ENCODE measurements around the gene EPB41L2. TPM values are rescaled to one million over a fixed set of nuclear protein-coding genes. Genes with fewer than 3 reads are reported as not detected.

EPB41L2 gene
- total RNA-seq, 6 experiments from 2014 or later, result 15.3 to 38.5 (median 24.6) TPM

DNA sequence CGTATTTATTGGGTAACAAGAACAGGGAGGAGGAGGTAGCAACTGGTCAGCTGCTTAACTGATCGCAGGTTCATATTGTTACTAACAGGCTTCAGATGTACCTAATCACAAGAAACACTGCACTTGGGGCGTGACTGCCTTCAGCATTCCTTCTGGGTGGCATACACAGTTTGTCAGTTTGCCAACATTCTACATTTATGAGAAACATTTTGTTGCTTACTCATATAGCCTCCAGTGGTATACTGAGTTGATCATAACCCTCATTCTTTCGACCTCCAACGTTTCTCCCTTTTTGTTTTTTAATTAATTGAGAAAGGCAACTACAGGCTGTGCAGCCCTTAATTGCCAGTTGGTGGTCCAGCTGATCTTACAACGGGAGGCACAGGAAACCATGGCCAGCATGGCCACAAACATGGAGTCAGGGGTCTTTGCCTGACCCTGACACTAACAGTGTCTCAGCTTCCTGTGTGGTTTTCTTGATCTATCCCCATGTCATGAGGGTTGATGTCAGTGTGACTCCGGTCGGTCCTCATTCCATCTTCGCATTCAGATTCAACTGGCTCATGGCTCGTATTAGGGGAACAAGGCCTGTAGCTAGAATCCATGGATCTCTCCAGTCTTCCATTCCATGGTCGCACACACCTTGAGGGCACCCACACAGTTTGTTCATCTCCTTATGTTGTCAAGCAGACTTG lies 9.4 kb downstream of the EPB41L2 start:
- no peaks in the 10 kb centered on the region for H3K36me3 ChIP-seq
- H3K9me3 ChIP-seq, result peaks cover 0 to 10% (median 4%) of the 10 kb centered on the region in 4 donors
- no peak for DNase-seq
- ATAC-seq, result no peak
- H3K27ac ChIP-seq, result no peak overlapping the region
- H3K4me3 ChIP-seq, result no peak overlapping the region
- intact Hi-C loops (cut with DNase I), result no loop called here
- WGBS (ENCODE audit: insufficient coverage, low coverage, low lambda C conversion rate, missing lambda C conversion rate), result 93% methylated on average over 7 of the region's 11 CpGs
- no peaks in the 10 kb centered on the region for H3K27me3 ChIP-seq
- TF ChIP-seq, protein P1, sequence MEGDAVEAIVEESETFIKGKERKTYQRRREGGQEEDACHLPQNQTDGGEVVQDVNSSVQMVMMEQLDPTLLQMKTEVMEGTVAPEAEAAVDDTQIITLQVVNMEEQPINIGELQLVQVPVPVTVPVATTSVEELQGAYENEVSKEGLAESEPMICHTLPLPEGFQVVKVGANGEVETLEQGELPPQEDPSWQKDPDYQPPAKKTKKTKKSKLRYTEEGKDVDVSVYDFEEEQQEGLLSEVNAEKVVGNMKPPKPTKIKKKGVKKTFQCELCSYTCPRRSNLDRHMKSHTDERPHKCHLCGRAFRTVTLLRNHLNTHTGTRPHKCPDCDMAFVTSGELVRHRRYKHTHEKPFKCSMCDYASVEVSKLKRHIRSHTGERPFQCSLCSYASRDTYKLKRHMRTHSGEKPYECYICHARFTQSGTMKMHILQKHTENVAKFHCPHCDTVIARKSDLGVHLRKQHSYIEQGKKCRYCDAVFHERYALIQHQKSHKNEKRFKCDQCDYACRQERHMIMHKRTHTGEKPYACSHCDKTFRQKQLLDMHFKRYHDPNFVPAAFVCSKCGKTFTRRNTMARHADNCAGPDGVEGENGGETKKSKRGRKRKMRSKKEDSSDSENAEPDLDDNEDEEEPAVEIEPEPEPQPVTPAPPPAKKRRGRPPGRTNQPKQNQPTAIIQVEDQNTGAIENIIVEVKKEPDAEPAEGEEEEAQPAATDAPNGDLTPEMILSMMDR (IDR thresholded peaks at IDR 0.05), result no peak
- no peak for TF ChIP-seq POLR2A (IDR thresholded peaks at IDR 0.05)
- H3K4me1 ChIP-seq, result no peaks in the 10 kb centered on the region

DNA sequence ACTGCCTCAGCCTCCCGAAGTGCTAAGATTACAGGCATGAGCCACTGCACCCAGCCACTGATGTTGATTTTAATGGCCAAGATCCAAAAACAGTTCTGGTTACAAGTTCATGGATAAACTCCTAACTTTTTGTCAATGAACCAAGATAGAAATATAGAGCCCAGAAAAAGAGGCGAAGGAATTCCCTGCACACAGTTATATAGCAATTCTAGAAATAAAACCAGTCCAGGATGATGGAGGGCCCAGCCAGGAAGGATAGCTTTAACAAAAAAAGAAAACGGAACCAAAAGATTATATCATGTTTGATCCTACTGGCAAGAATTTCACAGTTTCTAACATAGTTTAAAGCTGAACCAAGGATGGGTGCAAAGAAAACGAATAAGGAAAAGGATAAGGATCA lies 10.9 kb downstream of the EPB41L2 start:
- Histone ChIP-seq H3K27ac (no peak overlapping the region), H3K36me3 (no peaks in the 10 kb centered on the region), H3K4me1 (no peaks in the 10 kb centered on the region), H3K9me3 (peaks cover 0 to 10% (median 4%) of the 10 kb centered on the region in 4 donors), H3K27me3 (no peaks in the 10 kb centered on the region), H3K4me3 (no peak overlapping the region)
- TF ChIP-seq POLR2A (IDR thresholded peaks at IDR 0.05), result no peak
- TF ChIP-seq, protein P1 (IDR thresholded peaks at IDR 0.05), result no peak
- DNase-seq (no peak), ATAC-seq (no peak)
- intact Hi-C loops (cut with DNase I), result no loop called here
- WGBS (ENCODE audit: insufficient coverage, low coverage, low lambda C conversion rate, missing lambda C conversion rate), result 84% methylated on average over 4 of the region's 4 CpGs

DNA sequence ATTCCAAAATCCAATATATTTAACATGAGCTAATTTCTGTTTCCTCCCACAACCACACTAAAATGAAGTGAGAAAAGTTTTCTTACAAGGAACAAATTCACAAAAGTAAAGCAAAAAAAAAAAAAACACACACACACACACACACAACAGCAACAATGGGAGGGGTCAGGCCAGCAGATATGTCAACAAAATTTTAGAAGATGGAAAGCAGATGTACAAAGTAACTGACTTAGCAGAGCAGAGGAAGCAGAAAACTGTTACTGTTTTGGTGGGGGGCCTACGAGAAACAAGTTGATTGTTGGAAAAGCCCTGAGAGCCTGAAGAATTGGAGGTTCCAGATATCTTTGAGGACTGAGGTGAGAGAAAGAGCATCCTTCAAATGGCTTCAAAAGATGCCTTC lies 11.7 kb downstream of the EPB41L2 start:
- Histone ChIP-seq H3K4me3 (no peak overlapping the region), H3K9me3 (peaks cover 0 to 10% (median 4%) of the 10 kb centered on the region in 4 donors), H3K27me3 (no peaks in the 10 kb centered on the region), H3K27ac (no peak overlapping the region), H3K36me3 (no peaks in the 10 kb centered on the region), H3K4me1 (no peaks in the 10 kb centered on the region)
- no peak for TF ChIP-seq POLR2A (IDR thresholded peaks at IDR 0.05)
- TF ChIP-seq, protein P1 (IDR thresholded peaks at IDR 0.05), result no peak
- DNase-seq (no peak), ATAC-seq (no peak)
- 93% methylated on average over 1 of the region's 1 CpG for WGBS (ENCODE audit: insufficient coverage, low coverage, low lambda C conversion rate, missing lambda C conversion rate)
- intact Hi-C loops (cut with DNase I), result no loop called here

DNA sequence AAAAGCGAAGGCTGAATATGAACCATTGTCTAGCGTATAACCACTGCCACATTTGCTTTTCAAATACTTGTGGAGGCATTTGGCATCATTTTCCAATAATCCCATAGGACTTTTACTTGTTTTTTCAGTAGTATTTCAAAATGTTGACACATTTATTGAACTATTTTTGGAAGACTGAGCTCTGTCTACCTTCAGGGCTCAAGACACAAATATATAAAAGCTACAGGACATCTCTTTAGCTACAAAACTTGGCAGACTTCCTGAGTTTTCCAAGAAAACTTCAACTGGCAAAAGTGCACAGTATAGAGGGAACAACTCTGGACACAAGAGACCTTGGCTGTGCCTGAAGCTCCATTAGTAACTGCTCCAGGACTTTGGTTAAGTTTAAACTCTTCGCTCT lies 13.4 kb downstream of the EPB41L2 start:
- no peaks in the 10 kb centered on the region for H3K4me1 ChIP-seq
- H3K27me3 ChIP-seq, result no peaks in the 10 kb centered on the region
- H3K27ac ChIP-seq, result no peak overlapping the region
- H3K9me3 ChIP-seq, result peaks cover 0 to 10% (median under 1%) of the 10 kb centered on the region in 4 donors
- DNase-seq, result no peak
- 91% methylated on average over 3 of the region's 3 CpGs for WGBS (ENCODE audit: insufficient coverage, low coverage, low lambda C conversion rate, missing lambda C conversion rate)
- H3K4me3 ChIP-seq, result no peak overlapping the region
- H3K36me3 ChIP-seq, result no peaks in the 10 kb centered on the region
- intact Hi-C loops (cut with DNase I), result no loop called here
- no peak for TF ChIP-seq POLR2A (IDR thresholded peaks at IDR 0.05)
- TF ChIP-seq, protein P1 (IDR thresholded peaks at IDR 0.05), result no peak
- no peak for ATAC-seq
